Osteoblast (primary cell): Measurements from ENCODE around the gene ADAM15. TPM values are rescaled to one million over a fixed set of nuclear protein-coding genes. Genes with fewer than 3 reads are reported as not detected.

ENCODE experiments used
- DNase-seq: peaks from one replicate; pipeline ENCODE4 v3.0.0; 2011; ENCODE audit warnings: low spot score, mixed read lengths; ENCODE audit not compliant: insufficient read length; ENCODE audit errors: missing footprints
- H2AFZ ChIP-seq: 2 replicates; pipeline ENCODE4 v1.6.0; 2011; ENCODE audit warnings: mild to moderate bottlenecking, low read length
- H3K27ac ChIP-seq: 2 replicates; pipeline ENCODE4 v1.5.1; 2011; ENCODE audit warnings: mild to moderate bottlenecking, low read depth, low read length, moderate library complexity
- H3K27me3 ChIP-seq: 2 replicates; pipeline ENCODE4 v1.6.0; 2012; ENCODE audit warnings: mild to moderate bottlenecking, control low read depth, inconsistent platforms, low read length, moderate library complexity; ENCODE audit not compliant: insufficient read depth
- H3K36me3 ChIP-seq: 2 replicates; pipeline ENCODE4 v1.5.1; 2011; ENCODE audit warnings: mild to moderate bottlenecking, low read length, control low read depth, moderate library complexity; ENCODE audit not compliant: insufficient read depth
- H3K4me1 ChIP-seq: 2 replicates; pipeline ENCODE4 v1.5.1; 2011; ENCODE audit warnings: mild to moderate bottlenecking, low read length, control low read depth, moderate library complexity; ENCODE audit not compliant: insufficient read depth
- H3K4me2 ChIP-seq: 2 replicates; pipeline ENCODE4 v1.6.0; 2011; ENCODE audit warnings: mild to moderate bottlenecking, low read length; ENCODE audit not compliant: insufficient read depth
- H3K4me3 ChIP-seq: fragments of 200-600 bp; sonication (generic); 3 replicates; pipeline ENCODE4 v1.5.1; 2012; ENCODE audit warnings: mild to moderate bottlenecking, low read length, inconsistent platforms; ENCODE audit not compliant: insufficient read depth
- H3K79me2 ChIP-seq: 2 replicates; pipeline ENCODE4 v1.6.0; 2012; ENCODE audit warnings: mild to moderate bottlenecking, low read length, control low read depth, inconsistent platforms; ENCODE audit not compliant: insufficient read depth
- H3K9me3 ChIP-seq: 2 replicates; pipeline ENCODE4 v1.5.1; 2011; ENCODE audit warnings: low read depth, low read length, control low read depth
- H4K20me1 ChIP-seq: 2 replicates; pipeline ENCODE4 v1.6.0; 2012; ENCODE audit warnings: mild to moderate bottlenecking, low read length, control low read depth; ENCODE audit not compliant: insufficient read depth
- CTCF ChIP-seq: IDR thresholded peaks from 2 replicates; pipeline ENCODE4 v1.5.1; 2011; ENCODE audit warnings: mild to moderate bottlenecking, low read depth, low read length, moderate library complexity; ENCODE audit errors: extremely low read depth
- total RNA-seq: library from RNA; depleted of rRNA; stranded (reverse); fragments of >200 nt; gene quantifications from 2 replicates; pipeline ENCODE4 v1.2.3, GENCODE V29; 2012

The ADAM15 gene
- total RNA-seq, 1 donor = 101 TPM

- Histone ChIP-seq H3K79me2 (no peaks in the 10 kb centered on the region), H3K27me3 (peaks cover 8% of the 10 kb centered on the region), H3K27ac (no peak overlapping the region), H2AFZ (no peak overlapping the region), H3K4me1 (no peaks in the 10 kb centered on the region), H3K9me3 (no peaks in the 10 kb centered on the region), H3K4me2 (no peak overlapping the region), H4K20me1 (no peaks in the 10 kb centered on the region), H3K36me3 (no peaks in the 10 kb centered on the region), H3K4me3 (no peak overlapping the region)
- DNase-seq = no peak
- no peak for TF ChIP-seq CTCF
These were observed 11.8 kb upstream of the ADAM15 start for GRCh38 chr1:155039308-155039669.

- H3K27ac ChIP-seq = no peak overlapping the region
- no peak for TF ChIP-seq CTCF
- H3K9me3 ChIP-seq = no peaks in the 10 kb centered on the region
- H4K20me1 ChIP-seq = no peaks in the 10 kb centered on the region
- no peaks in the 10 kb centered on the region for H3K36me3 ChIP-seq
- H3K4me2 ChIP-seq = no peak overlapping the region
- H3K79me2 ChIP-seq = no peaks in the 10 kb centered on the region
- peak; percentile 61 for DNase-seq
- peaks cover 8% of the 10 kb centered on the region for H3K27me3 ChIP-seq
- no peak overlapping the region for H2AFZ ChIP-seq
- no peak overlapping the region for H3K4me3 ChIP-seq
- peaks cover 7% of the 10 kb centered on the region for H3K4me1 ChIP-seq
These were observed 10.6 kb upstream of the ADAM15 start for GRCh38 chr1:155040358-155041093.

- no peak for TF ChIP-seq CTCF
- no peak for DNase-seq
- Histone ChIP-seq H3K9me3 (no peaks in the 10 kb centered on the region), H3K79me2 (no peaks in the 10 kb centered on the region), H3K4me2 (no peak overlapping the region), H3K27ac (no peak overlapping the region), H3K27me3 (peaks cover 5% of the 10 kb centered on the region), H3K36me3 (no peaks in the 10 kb centered on the region), H2AFZ (no peak overlapping the region), H4K20me1 (no peaks in the 10 kb centered on the region), H3K4me3 (no peak overlapping the region), H3K4me1 (peaks cover 7% of the 10 kb centered on the region)
These were observed 8.3 kb upstream of the ADAM15 start for GRCh38 chr1:155042789-155043188.

- no peak overlapping the region for H3K27ac ChIP-seq
- H3K27me3 ChIP-seq = peaks cover under 1% of the 10 kb centered on the region
- H3K4me1 ChIP-seq = peaks cover 7% of the 10 kb centered on the region
- no peaks in the 10 kb centered on the region for H3K36me3 ChIP-seq
- peak; percentile 54 for DNase-seq
- TF ChIP-seq CTCF = no peak
- no peak overlapping the region for H3K4me2 ChIP-seq
- no peaks in the 10 kb centered on the region for H3K9me3 ChIP-seq
- no peaks in the 10 kb centered on the region for H4K20me1 ChIP-seq
- no peak overlapping the region for H3K4me3 ChIP-seq
- H3K79me2 ChIP-seq = no peaks in the 10 kb centered on the region
- no peak overlapping the region for H2AFZ ChIP-seq
These were observed 7.8 kb upstream of the ADAM15 start for GRCh38 chr1:155043301-155043702.
